Measurements from ENCODE around the gene NKX1-1. TPM values are rescaled to one million over a fixed set of nuclear protein-coding genes. Genes with fewer than 3 reads are reported as not detected.
A peak's percentile ranks its signal among the peaks of the same experiment; 100 is the strongest.

Gene NKX1-1
- polyA plus RNA-seq, 2 of the 4 experiments (the other 2 are of a cell fraction) = not detected

- 4% methylated on average over 6 of the region's 17 CpGs for WGBS (ENCODE audit: missing lambda C conversion rate)
- Histone ChIP-seq H3K27ac (no peak overlapping the region), H3K4me1 (no peaks in the 10 kb centered on the region), H3K4me2 (no peak overlapping the region), H3K9me3 (no peaks in the 10 kb centered on the region), H3K4me3 (no peak overlapping the region)
- DNase-seq (ENCODE audit: low read depth in 1 of 2, low spot score in 1 of 2) = no peak
- peak; percentile 40 to 63 for ATAC-seq
- TF ChIP-seq HOXB13 (CRISPR knock-in tag; IDR thresholded peaks at IDR 0.05; ENCODE audit: low read depth) (no peak), HOXA7 (CRISPR knock-in tag; IDR thresholded peaks at IDR 0.05) (no peak), CBX2 (IDR thresholded peaks at IDR 0.05; ENCODE audit: borderline replicate concordance, low read depth) (no peak), USF2 (IDR thresholded peaks at IDR 0.05) (peak; percentile 38; the same call in 1 of the 2 replicates)
- ChIA-PET POLR2A (no interaction called here), CTCF (no interaction called here)
- FAIRE-seq = no peak
Observed at GRCh38 chr4:1411436-1412375, 5.5 kb upstream of the NKX1-1 start.

- ChIA-PET CTCF (no interaction called here), POLR2A (no interaction called here)
- Histone ChIP-seq H3K4me3 (no peak overlapping the region), H3K9me3 (no peaks in the 10 kb centered on the region), H3K4me2 (no peak overlapping the region), H3K4me1 (no peaks in the 10 kb centered on the region), H3K27ac (no peak overlapping the region)
- ATAC-seq (peak in 1 of 2 experiments; percentile 62; a peak in 3 of 6 replicates), DNase-seq (ENCODE audit: low read depth in 1 of 2, low spot score in 1 of 2) (no peak), FAIRE-seq (no peak)
- 31% methylated on average over 10 of the region's 48 CpGs for WGBS (ENCODE audit: missing lambda C conversion rate)
- TF ChIP-seq SMC3 (IDR thresholded peaks at IDR 0.05) = no peak
- peak; percentile 93 for TF ChIP-seq FOXS1 (CRISPR knock-in tag; IDR thresholded peaks at IDR 0.05)
- 0 out of 2 replicates have a peak, but pooled peaks have one; percentile 19 for TF ChIP-seq NPAS2 (CRISPR knock-in tag; IDR thresholded peaks at IDR 0.05; ENCODE audit: borderline replicate concordance)
- 0 out of 2 replicates have a peak, but pooled peaks have one; percentile 58 for TF ChIP-seq TFCP2L1 (CRISPR knock-in tag; IDR thresholded peaks at IDR 0.05)
- no peak for TF ChIP-seq ZFP36 (IDR thresholded peaks at IDR 0.05; ENCODE audit: borderline replicate concordance, partially characterized antibody)
- TF ChIP-seq, protein P1, sequence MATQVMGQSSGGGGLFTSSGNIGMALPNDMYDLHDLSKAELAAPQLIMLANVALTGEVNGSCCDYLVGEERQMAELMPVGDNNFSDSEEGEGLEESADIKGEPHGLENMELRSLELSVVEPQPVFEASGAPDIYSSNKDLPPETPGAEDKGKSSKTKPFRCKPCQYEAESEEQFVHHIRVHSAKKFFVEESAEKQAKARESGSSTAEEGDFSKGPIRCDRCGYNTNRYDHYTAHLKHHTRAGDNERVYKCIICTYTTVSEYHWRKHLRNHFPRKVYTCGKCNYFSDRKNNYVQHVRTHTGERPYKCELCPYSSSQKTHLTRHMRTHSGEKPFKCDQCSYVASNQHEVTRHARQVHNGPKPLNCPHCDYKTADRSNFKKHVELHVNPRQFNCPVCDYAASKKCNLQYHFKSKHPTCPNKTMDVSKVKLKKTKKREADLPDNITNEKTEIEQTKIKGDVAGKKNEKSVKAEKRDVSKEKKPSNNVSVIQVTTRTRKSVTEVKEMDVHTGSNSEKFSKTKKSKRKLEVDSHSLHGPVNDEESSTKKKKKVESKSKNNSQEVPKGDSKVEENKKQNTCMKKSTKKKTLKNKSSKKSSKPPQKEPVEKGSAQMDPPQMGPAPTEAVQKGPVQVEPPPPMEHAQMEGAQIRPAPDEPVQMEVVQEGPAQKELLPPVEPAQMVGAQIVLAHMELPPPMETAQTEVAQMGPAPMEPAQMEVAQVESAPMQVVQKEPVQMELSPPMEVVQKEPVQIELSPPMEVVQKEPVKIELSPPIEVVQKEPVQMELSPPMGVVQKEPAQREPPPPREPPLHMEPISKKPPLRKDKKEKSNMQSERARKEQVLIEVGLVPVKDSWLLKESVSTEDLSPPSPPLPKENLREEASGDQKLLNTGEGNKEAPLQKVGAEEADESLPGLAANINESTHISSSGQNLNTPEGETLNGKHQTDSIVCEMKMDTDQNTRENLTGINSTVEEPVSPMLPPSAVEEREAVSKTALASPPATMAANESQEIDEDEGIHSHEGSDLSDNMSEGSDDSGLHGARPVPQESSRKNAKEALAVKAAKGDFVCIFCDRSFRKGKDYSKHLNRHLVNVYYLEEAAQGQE (IDR thresholded peaks at IDR 0.05) = peak; percentile 99
- TF ChIP-seq JUNB (IDR thresholded peaks at IDR 0.05) = no peak
- peak; percentile 95 for TF ChIP-seq EHMT2 (IDR thresholded peaks at IDR 0.05; ENCODE audit: low read depth)
- TF ChIP-seq, protein P2, sequence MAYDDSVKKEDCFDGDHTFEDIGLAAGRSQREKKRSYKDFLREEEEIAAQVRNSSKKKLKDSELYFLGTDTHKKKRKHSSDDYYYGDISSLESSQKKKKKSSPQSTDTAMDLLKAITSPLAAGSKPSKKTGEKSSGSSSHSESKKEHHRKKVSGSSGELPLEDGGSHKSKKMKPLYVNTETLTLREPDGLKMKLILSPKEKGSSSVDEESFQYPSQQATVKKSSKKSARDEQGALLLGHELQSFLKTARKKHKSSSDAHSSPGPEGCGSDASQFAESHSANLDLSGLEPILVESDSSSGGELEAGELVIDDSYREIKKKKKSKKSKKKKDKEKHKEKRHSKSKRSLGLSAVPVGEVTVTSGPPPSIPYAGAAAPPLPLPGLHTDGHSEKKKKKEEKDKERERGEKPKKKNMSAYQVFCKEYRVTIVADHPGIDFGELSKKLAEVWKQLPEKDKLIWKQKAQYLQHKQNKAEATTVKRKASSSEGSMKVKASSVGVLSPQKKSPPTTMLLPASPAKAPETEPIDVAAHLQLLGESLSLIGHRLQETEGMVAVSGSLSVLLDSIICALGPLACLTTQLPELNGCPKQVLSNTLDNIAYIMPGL (CRISPR knock-in tag; IDR thresholded peaks at IDR 0.05; ENCODE audit: borderline replicate concordance) = no peak
- TF ChIP-seq CTCF (IDR thresholded peaks at IDR 0.05) = no peak
- no peak for TF ChIP-seq GATA3 (IDR thresholded peaks at IDR 0.05; ENCODE audit: borderline replicate concordance)
- TF ChIP-seq RNF2 (IDR thresholded peaks at IDR 0.05; ENCODE audit: borderline replicate concordance, low read depth) = no peak
- peak; percentile 95 for TF ChIP-seq HOXB5 (CRISPR knock-in tag; IDR thresholded peaks at IDR 0.05)
- peak; percentile 69; the same call in 1 of the 2 replicates for TF ChIP-seq ZNF302 (CRISPR knock-in tag; IDR thresholded peaks at IDR 0.05)
- peak; percentile 75 for TF ChIP-seq HOXB13 (CRISPR knock-in tag; IDR thresholded peaks at IDR 0.05; ENCODE audit: low read depth)
- TF ChIP-seq ZSCAN20 (CRISPR knock-in tag; IDR thresholded peaks at IDR 0.05) = peak; percentile 78; the same call in 1 of the 2 replicates
- 0 out of 2 replicates have a peak, but pooled peaks have one; percentile 68 for TF ChIP-seq HEYL (CRISPR knock-in tag; IDR thresholded peaks at IDR 0.05)
- TF ChIP-seq MAX (IDR thresholded peaks at IDR 0.05) = no peak
- TF ChIP-seq FOSB (CRISPR knock-in tag; IDR thresholded peaks at IDR 0.05) = no peak
- TF ChIP-seq CBX2 (IDR thresholded peaks at IDR 0.05; ENCODE audit: borderline replicate concordance, low read depth) = no peak
- no peak for TF ChIP-seq CEBPB (IDR thresholded peaks at IDR 0.05)
- peak; percentile 94 for TF ChIP-seq EHF (CRISPR knock-in tag; IDR thresholded peaks at IDR 0.05)
- no peak for TF ChIP-seq RCOR1 (IDR thresholded peaks at IDR 0.05; ENCODE audit: low read depth, low read length)
Observed at GRCh38 chr4:1410491-1411325, 4.5 kb upstream of the NKX1-1 start.
